Mesenchymal stem cell (in vitro differentiated cells and primary cell): Measurements from ENCODE around the gene HIVEP3.
"Not testable (repeated sequence)": the region's sequence is repeated elsewhere in the genome, so short reads cannot be mapped to it uniquely, and the experiment has no call there.

Experiments
- DNase-seq: peaks from one replicate; pipeline ENCODE4 v3.0.0-alpha.2; 2013
- H2AFZ ChIP-seq: one replicate; pipeline ENCODE4 v1.6.1; 2013; ENCODE audit warnings: low read depth, mild to moderate bottlenecking, control low read depth, inconsistent platforms, low read length, moderate library complexity
- H2AK5ac ChIP-seq: 2 replicates; pipeline ENCODE4 v1.6.1; 2013; ENCODE audit warnings: low read length, moderate library complexity, mild to moderate bottlenecking, inconsistent platforms; ENCODE audit not compliant: severe bottlenecking
- H2BK120ac ChIP-seq: one replicate; pipeline ENCODE4 v1.6.1; 2013; ENCODE audit warnings: low read depth, mild to moderate bottlenecking, inconsistent platforms, low read length, moderate library complexity
- H2BK12ac ChIP-seq, 2 experiments: one replicate each; pipeline ENCODE4 v1.6.1; 2013; ENCODE audit warnings: inconsistent platforms in 2 of 2, low read length in 2 of 2, mild to moderate bottlenecking in 2 of 2, moderate library complexity in 2 of 2, control low read depth in 1 of 2
- H2BK15ac ChIP-seq: one replicate; pipeline ENCODE4 v1.6.1; 2013; ENCODE audit warnings: mild to moderate bottlenecking, low read depth, inconsistent platforms; ENCODE audit not compliant: poor library complexity, severe bottlenecking
- H2BK5ac ChIP-seq: 2 replicates; pipeline ENCODE4 v1.6.1; 2013; ENCODE audit warnings: low read depth, mild to moderate bottlenecking, low read length, control low read depth, inconsistent platforms; ENCODE audit not compliant: poor library complexity, severe bottlenecking
- H3K14ac ChIP-seq, 2 experiments: one replicate each; pipeline ENCODE4 v1.6.1; 2013; ENCODE audit warnings: inconsistent platforms in 2 of 2, low read length in 2 of 2, control low read depth in 1 of 2, mild to moderate bottlenecking in 1 of 2, moderate library complexity in 1 of 2
- H3K18ac ChIP-seq, 2 experiments: one replicate each; pipeline ENCODE4 v1.6.1; 2013; ENCODE audit warnings: inconsistent platforms in 2 of 2, low read length in 2 of 2, control low read depth in 1 of 2, low read depth in 1 of 2, mild to moderate bottlenecking in 1 of 2
- H3K23ac ChIP-seq, 2 experiments: one replicate each; pipeline ENCODE4 v1.6.1; 2013; ENCODE audit warnings: inconsistent platforms in 2 of 2, low read length in 2 of 2, mild to moderate bottlenecking in 2 of 2, moderate library complexity in 2 of 2, control low read depth in 1 of 2
- H3K27ac ChIP-seq: 2 replicates; pipeline ENCODE4 v1.5.1; 2013; ENCODE audit warnings: mild to moderate bottlenecking, moderate library complexity, low read length, control low read depth, inconsistent platforms; ENCODE audit not compliant: poor library complexity, severe bottlenecking
- H3K27me3 ChIP-seq, 2 experiments: 2 replicates each; pipeline versions ENCODE4 v1.6.1 to v1.7.0; 2013; ENCODE audit warnings: low read length in 2 of 2, mild to moderate bottlenecking in 2 of 2, moderate library complexity in 2 of 2, control low read depth in 1 of 2, inconsistent platforms in 1 of 2; ENCODE audit not compliant: control insufficient read depth in 1 of 2, insufficient read depth in 1 of 2
- H3K36me3 ChIP-seq, 2 experiments: 2 replicates each; pipeline versions ENCODE4 v1.6.1 to v1.7.0; 2013; ENCODE audit warnings: low read length in 2 of 2, control low read depth in 1 of 2, inconsistent platforms in 1 of 2, low read depth in 1 of 2, mild to moderate bottlenecking in 1 of 2; ENCODE audit not compliant: insufficient read depth in 2 of 2, control insufficient read depth in 1 of 2
- H3K4ac ChIP-seq, 2 experiments: one replicate each; pipeline ENCODE4 v1.6.1; 2013; ENCODE audit warnings: inconsistent platforms in 2 of 2, low read length in 2 of 2, mild to moderate bottlenecking in 2 of 2, moderate library complexity in 2 of 2, control low read depth in 1 of 2, low read depth in 1 of 2
- H3K4me1 ChIP-seq: 2 replicates; pipeline ENCODE4 v1.6.1; 2013; ENCODE audit warnings: low read depth, low read length, control low read depth; ENCODE audit not compliant: control insufficient read depth, insufficient read depth
- H3K4me2 ChIP-seq: 2 replicates; pipeline ENCODE4 v1.6.1; 2013; ENCODE audit warnings: low read length, mild to moderate bottlenecking, inconsistent platforms; ENCODE audit not compliant: poor library complexity, severe bottlenecking
- H3K4me3 ChIP-seq, 2 experiments: 2 replicates each; pipeline versions ENCODE4 v1.5.1 to v1.7.0; 2013; ENCODE audit warnings: low read length in 2 of 2, mild to moderate bottlenecking in 2 of 2, control low read depth in 1 of 2, low read depth in 1 of 2; ENCODE audit not compliant: insufficient read depth in 1 of 2
- H3K79me1 ChIP-seq: replicated peaks from 2 replicates; pipeline ENCODE4 v1.6.1; 2013; ENCODE audit warnings: mild to moderate bottlenecking, control low read depth, low read length, inconsistent platforms; ENCODE audit not compliant: poor library complexity, severe bottlenecking
- H3K9ac ChIP-seq: 2 replicates; pipeline ENCODE4 v1.7.0; 2013; ENCODE audit warnings: mild to moderate bottlenecking, low read length, moderate library complexity
- H3K9me3 ChIP-seq: 2 replicates; pipeline ENCODE4 v1.7.0; 2013; ENCODE audit warnings: mild to moderate bottlenecking, low read length; ENCODE audit not compliant: control insufficient read depth
- H4K8ac ChIP-seq: one replicate; pipeline ENCODE4 v1.6.1; 2013; ENCODE audit warnings: inconsistent platforms, mild to moderate bottlenecking, low read length, moderate library complexity
- H4K91ac ChIP-seq: one replicate; pipeline ENCODE4 v1.6.1; 2013; ENCODE audit warnings: mild to moderate bottlenecking, low read length, inconsistent platforms
- WGBS: methylation state at CpG from one replicate; pipeline ENCODE4 v1.1.7; 2013; ENCODE audit warnings: mixed read lengths; 5-methylcytosine and 5-hydroxymethylcytosine counted together

The HIVEP3 gene

DNA sequence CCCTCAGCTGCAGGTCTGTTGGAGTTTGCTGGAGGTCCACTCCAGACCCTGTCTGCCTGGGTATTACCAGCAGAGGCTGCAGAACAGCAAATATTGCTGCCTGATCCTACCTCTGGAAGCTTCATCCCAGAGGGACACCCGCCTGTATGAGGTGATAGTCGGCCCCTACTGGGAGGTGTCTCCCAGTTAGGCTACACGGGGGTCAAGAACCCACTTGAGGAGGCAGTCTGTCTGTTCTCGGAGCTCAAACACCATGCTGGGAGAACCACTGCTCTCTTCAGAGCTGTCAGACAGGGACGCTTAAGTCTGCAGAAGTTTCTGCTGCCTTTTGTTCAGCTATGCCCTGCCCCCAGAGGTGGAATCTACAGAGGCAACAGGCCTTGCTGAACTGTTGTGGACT lies 364.0 kb downstream of the HIVEP3 start:
- H3K79me1 ChIP-seq, H4K91ac ChIP-seq, H3K27ac ChIP-seq, H3K4ac ChIP-seq, DNase-seq, H2AK5ac ChIP-seq, H3K4me3 ChIP-seq, H2BK12ac ChIP-seq, H2BK15ac ChIP-seq, H3K4me2 ChIP-seq, H4K8ac ChIP-seq, H3K4me1 ChIP-seq, H3K18ac ChIP-seq, H2BK120ac ChIP-seq, H3K14ac ChIP-seq, H2BK5ac ChIP-seq, H2AFZ ChIP-seq, H3K27me3 ChIP-seq, H3K9me3 ChIP-seq, H3K23ac ChIP-seq, H3K36me3 ChIP-seq, H3K9ac ChIP-seq: not testable (repeated sequence)
- 88% methylated on average over 5 of the region's 5 CpGs for WGBS

GRCh38 chr1:41547781-41548560 lies 370.8 kb downstream of the HIVEP3 start:
- 79% methylated on average over 7 of the region's 7 CpGs for WGBS
- H3K27me3 ChIP-seq, result peaks cover 0 to 5% of the 10 kb centered on the region in 2 experiments
- no peak overlapping the region for H2BK15ac ChIP-seq
- no peak for DNase-seq
- H2BK120ac ChIP-seq, result no peak overlapping the region
- H4K8ac ChIP-seq, result no peak overlapping the region
- H3K4me2 ChIP-seq, result no peak overlapping the region
- H2AK5ac ChIP-seq, result no peak overlapping the region
- no peak overlapping the region for H3K18ac ChIP-seq
- H2BK5ac ChIP-seq, result no peak overlapping the region
- no peak overlapping the region for H4K91ac ChIP-seq
- H3K9me3 ChIP-seq, result no peaks in the 10 kb centered on the region
- no peak overlapping the region for H3K4ac ChIP-seq
- H3K4me3 ChIP-seq, result no peak overlapping the region
- no peak overlapping the region for H3K27ac ChIP-seq
- peaks cover 3% of the 10 kb centered on the region for H3K4me1 ChIP-seq
- no peaks in the 10 kb centered on the region for H3K36me3 ChIP-seq
- H2BK12ac ChIP-seq, result no peak overlapping the region
- H3K9ac ChIP-seq, result no peak overlapping the region
- H2AFZ ChIP-seq, result no peak overlapping the region
- H3K79me1 ChIP-seq, result no peaks in the 10 kb centered on the region
- no peak overlapping the region for H3K23ac ChIP-seq
- H3K14ac ChIP-seq, result no peak overlapping the region

DNA sequence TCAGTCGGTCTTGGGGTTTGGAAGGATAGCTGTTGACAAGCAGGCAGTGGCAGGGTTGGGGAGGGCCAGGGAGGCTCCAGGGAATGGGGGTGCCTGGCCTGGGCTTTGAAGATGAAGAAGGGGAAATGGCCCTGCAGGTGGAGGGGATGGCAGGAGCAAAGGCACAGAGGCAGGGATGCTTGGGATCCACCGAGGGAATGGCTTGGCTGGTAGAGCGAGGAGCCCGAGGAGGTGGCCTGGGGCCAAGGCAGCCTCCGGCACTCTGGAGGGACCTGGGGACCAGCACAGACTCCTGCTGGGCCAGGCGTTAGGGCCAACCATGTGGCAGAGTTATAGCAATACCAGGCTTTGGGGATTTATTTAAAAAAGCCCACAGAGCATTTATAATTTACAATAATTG lies 371.4 kb downstream of the HIVEP3 start:
- Histone ChIP-seq H3K4me1 (peaks cover 4% of the 10 kb centered on the region), H3K23ac (no peak overlapping the region), H3K18ac (no peak overlapping the region), H2AK5ac (no peak overlapping the region), H2AFZ (no peak overlapping the region), H4K8ac (no peak overlapping the region), H3K4me3 (no peak overlapping the region), H3K9me3 (no peaks in the 10 kb centered on the region), H2BK120ac (no peak overlapping the region), H2BK5ac (no peak overlapping the region), H3K4me2 (no peak overlapping the region), H3K4ac (no peak overlapping the region), H3K36me3 (no peaks in the 10 kb centered on the region), H2BK15ac (no peak overlapping the region), H3K27me3 (peaks cover 0 to 12% of the 10 kb centered on the region in 2 experiments), H3K14ac (no peak overlapping the region), H3K27ac (no peak overlapping the region), H2BK12ac (no peak overlapping the region), H3K79me1 (no peaks in the 10 kb centered on the region), H3K9ac (no peak overlapping the region), H4K91ac (no peak overlapping the region)
- 90% methylated on average over 4 of the region's 6 CpGs for WGBS
- no peak for DNase-seq

- Histone ChIP-seq H4K91ac (no peak overlapping the region), H2BK120ac (no peak overlapping the region), H2AK5ac (no peak overlapping the region), H3K36me3 (no peaks in the 10 kb centered on the region), H3K18ac (no peak overlapping the region), H2BK15ac (no peak overlapping the region), H3K4ac (no peak overlapping the region), H2BK5ac (no peak overlapping the region), H2BK12ac (no peak overlapping the region), H2AFZ (no peak overlapping the region), H3K14ac (no peak overlapping the region), H3K27me3 (peaks cover 0 to 17% of the 10 kb centered on the region in 2 experiments), H3K4me2 (no peak overlapping the region), H3K23ac (no peak overlapping the region), H3K4me3 (no peak overlapping the region), H3K9me3 (no peaks in the 10 kb centered on the region), H4K8ac (no peak overlapping the region), H3K4me1 (peaks cover 4% of the 10 kb centered on the region), H3K9ac (no peak overlapping the region), H3K79me1 (no peaks in the 10 kb centered on the region), H3K27ac (no peak overlapping the region)
- DNase-seq, result no peak
- WGBS, result 84% methylated on average over 3 of the region's 3 CpGs
These were observed 371.9 kb downstream of the HIVEP3 start for GRCh38 chr1:41546833-41547135.
